GM12891 (cell line): ENCODE results near the gene CDK5R1.

Source experiments
- PAX5 ChIP-seq: IDR thresholded peaks from 2 replicates; pipeline ENCODE4 v1.6.1; 2011; ENCODE audit warnings: low read length, moderate library complexity, mild to moderate bottlenecking; ENCODE audit not compliant: insufficient read depth, severe bottlenecking
- POLR2A ChIP-seq: IDR thresholded peaks from 2 replicates; pipeline ENCODE4 v1.6.1; 2011; ENCODE audit warnings: low read depth, low read length, control low read depth
- POLR2AphosphoS5 ChIP-seq: IDR thresholded peaks from 2 replicates; pipeline ENCODE4 v1.6.1; 2011; ENCODE audit warnings: low read depth, low read length, control low read depth
- TAF1 ChIP-seq: IDR thresholded peaks from 2 replicates; pipeline ENCODE4 v1.6.1; 2011; ENCODE audit warnings: low read depth, low read length, control low read depth

- no peak for TF ChIP-seq POLR2A
- TF ChIP-seq TAF1 = no peak
- TF ChIP-seq POLR2AphosphoS5 = no peak
- TF ChIP-seq PAX5 = no peak
Observed at GRCh38 chr17:32440722-32441121, 46.1 kb upstream of the CDK5R1 start.
